Neural progenitor cell (in vitro differentiated cells): ENCODE measurements around the gene AP2M1. TPM values are rescaled to one million over a fixed set of nuclear protein-coding genes. Genes with fewer than 3 reads are reported as not detected.

Source experiments
- DNase-seq: peaks from one replicate; pipeline ENCODE4 v3.0.0-alpha.2; 2016; ENCODE audit warnings: low spot score
- H2AFZ ChIP-seq: fragments of 200-600 bp; sonication (generic); replicated peaks from 2 replicates; pipeline ENCODE4 v1.6.1; 2016; ENCODE audit warnings: antibody characterized with exemption
- H3F3A ChIP-seq: fragments of 200-600 bp; sonication (generic); 2 replicates; pipeline ENCODE4 v1.6.1; 2016; ENCODE audit warnings: antibody characterized with exemption, low read depth
- H3K27ac ChIP-seq: fragments of 200-600 bp; sonication (generic); 2 replicates; pipeline ENCODE4 v1.5.1; 2016; ENCODE audit warnings: mild to moderate bottlenecking
- H3K27me3 ChIP-seq: fragments of 200-600 bp; sonication (generic); 2 replicates; pipeline ENCODE4 v1.6.1; 2016; ENCODE audit warnings: mild to moderate bottlenecking, moderate library complexity
- H3K36me3 ChIP-seq: fragments of 200-600 bp; sonication (generic); 2 replicates; pipeline ENCODE4 v1.5.1; 2016
- H3K4me1 ChIP-seq: fragments of 200-600 bp; sonication (generic); 2 replicates; pipeline ENCODE4 v1.6.1; 2016; ENCODE audit warnings: mixed run types
- H3K4me2 ChIP-seq: fragments of 200-600 bp; sonication (generic); 2 replicates; pipeline ENCODE4 v1.6.1; 2016
- H3K4me3 ChIP-seq: fragments of 200-600 bp; sonication (generic); 2 replicates; pipeline ENCODE4 v1.5.1; 2016
- H3K79me2 ChIP-seq: fragments of 200-600 bp; sonication (generic); 2 replicates; pipeline ENCODE4 v1.6.1; 2016; ENCODE audit warnings: low read depth
- H3K9ac ChIP-seq: fragments of 200-600 bp; sonication (generic); 2 replicates; pipeline ENCODE4 v1.6.1; 2016
- H3K9me3 ChIP-seq: fragments of 200-600 bp; sonication (generic); 2 replicates; pipeline ENCODE4 v1.5.1; 2016; ENCODE audit warnings: low read depth
- H4K20me1 ChIP-seq: fragments of 200-600 bp; sonication (generic); 2 replicates; pipeline ENCODE4 v1.6.1; 2016; ENCODE audit warnings: low read depth
- H3K27ac Mint-ChIP-seq: 3 replicates; pipeline ENCODE4 v1.8.0; 2021; ENCODE audit warnings: mixed read lengths
- H3K27me3 Mint-ChIP-seq: 2 replicates; pipeline ENCODE4 v1.8.0; 2022; ENCODE audit warnings: low read depth, mild to moderate bottlenecking, inconsistent platforms, moderate library complexity, mixed read lengths; ENCODE audit not compliant: insufficient read depth
- H3K36me3 Mint-ChIP-seq: 3 replicates; pipeline ENCODE4 v1.8.0; 2021; ENCODE audit warnings: mixed read lengths
- H3K4me1 Mint-ChIP-seq: 3 replicates; pipeline ENCODE4 v1.8.0; 2021; ENCODE audit warnings: mixed read lengths
- H3K4me3 Mint-ChIP-seq: 3 replicates; pipeline ENCODE4 v1.8.0; 2021; ENCODE audit warnings: mild to moderate bottlenecking, moderate library complexity, mixed read lengths
- H3K9me3 Mint-ChIP-seq: 3 replicates; pipeline ENCODE4 v1.8.0; 2020; ENCODE audit warnings: mixed read lengths
- EZH2 ChIP-seq: fragments of 200-600 bp; sonication (generic); IDR thresholded peaks from 2 replicates; pipeline ENCODE4 v1.6.1; 2017; ENCODE audit warnings: antibody characterized with exemption, mild to moderate bottlenecking, moderate library complexity
- EZH2phosphoT487 ChIP-seq: fragments of 200-600 bp; sonication (generic); IDR thresholded peaks from 2 replicates; pipeline ENCODE4 v1.6.1; 2017; ENCODE audit warnings: antibody characterized with exemption
- total RNA-seq: library from RNA; depleted of rRNA; stranded (reverse); fragments of >200 nt; gene quantifications from 2 replicates; pipeline ENCODE4 v1.2.3, GENCODE V29; 2015; ENCODE audit warnings: low replicate concordance
- TF ChIP-seq, protein P1 (sequence below): fragments of 200-600 bp; sonication (generic); IDR thresholded peaks from 2 replicates; pipeline ENCODE4 v1.5.1; 2017; ENCODE audit warnings: antibody characterized with exemption, mild to moderate bottlenecking

The AP2M1 gene
- total RNA-seq, 1 donor from 2014 or later = 309 TPM

DNA sequence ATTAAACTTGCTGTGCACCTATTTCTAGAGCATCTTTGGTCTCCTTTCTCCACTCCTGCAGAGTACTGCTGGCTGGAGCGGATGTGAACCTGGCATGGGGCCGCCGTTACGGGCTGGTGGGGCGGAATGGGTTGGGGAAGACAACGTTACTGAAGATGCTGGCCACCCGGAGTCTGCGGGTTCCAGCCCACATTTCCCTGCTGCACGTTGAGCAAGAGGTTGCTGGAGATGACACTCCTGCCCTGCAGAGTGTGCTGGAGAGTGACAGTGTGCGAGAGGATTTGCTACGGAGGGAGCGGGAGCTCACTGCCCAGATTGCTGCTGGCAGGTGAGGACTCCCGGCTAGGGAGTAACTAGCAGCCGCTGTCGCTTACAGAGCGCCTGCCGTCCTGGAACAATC is 13.4 kb downstream of the AP2M1 start:
- Mint-ChIP-seq H3K4me3 (peak overlapping the region; percentile 98), H3K27me3 (peaks cover 5% of the 10 kb centered on the region), H3K4me1 (peaks cover 27% of the 10 kb centered on the region), H3K27ac (no peak overlapping the region), H3K36me3 (peaks cover 26% of the 10 kb centered on the region), H3K9me3 (no peaks in the 10 kb centered on the region)
- Histone ChIP-seq H3K27ac (no peak overlapping the region), H3K9ac (no peak overlapping the region), H3K4me1 (peaks cover 14% of the 10 kb centered on the region), H2AFZ (no peak overlapping the region), H3F3A (peaks cover 20% of the 10 kb centered on the region), H4K20me1 (peaks cover 10% of the 10 kb centered on the region), H3K79me2 (peaks cover 26% of the 10 kb centered on the region), H3K9me3 (no peaks in the 10 kb centered on the region), H3K4me3 (no peak overlapping the region), H3K4me2 (no peak overlapping the region), H3K36me3 (no peaks in the 10 kb centered on the region), H3K27me3 (no peaks in the 10 kb centered on the region)
- TF ChIP-seq EZH2 = no peak
- TF ChIP-seq EZH2phosphoT487 = no peak
- TF ChIP-seq, protein P1, sequence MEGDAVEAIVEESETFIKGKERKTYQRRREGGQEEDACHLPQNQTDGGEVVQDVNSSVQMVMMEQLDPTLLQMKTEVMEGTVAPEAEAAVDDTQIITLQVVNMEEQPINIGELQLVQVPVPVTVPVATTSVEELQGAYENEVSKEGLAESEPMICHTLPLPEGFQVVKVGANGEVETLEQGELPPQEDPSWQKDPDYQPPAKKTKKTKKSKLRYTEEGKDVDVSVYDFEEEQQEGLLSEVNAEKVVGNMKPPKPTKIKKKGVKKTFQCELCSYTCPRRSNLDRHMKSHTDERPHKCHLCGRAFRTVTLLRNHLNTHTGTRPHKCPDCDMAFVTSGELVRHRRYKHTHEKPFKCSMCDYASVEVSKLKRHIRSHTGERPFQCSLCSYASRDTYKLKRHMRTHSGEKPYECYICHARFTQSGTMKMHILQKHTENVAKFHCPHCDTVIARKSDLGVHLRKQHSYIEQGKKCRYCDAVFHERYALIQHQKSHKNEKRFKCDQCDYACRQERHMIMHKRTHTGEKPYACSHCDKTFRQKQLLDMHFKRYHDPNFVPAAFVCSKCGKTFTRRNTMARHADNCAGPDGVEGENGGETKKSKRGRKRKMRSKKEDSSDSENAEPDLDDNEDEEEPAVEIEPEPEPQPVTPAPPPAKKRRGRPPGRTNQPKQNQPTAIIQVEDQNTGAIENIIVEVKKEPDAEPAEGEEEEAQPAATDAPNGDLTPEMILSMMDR = no peak
- DNase-seq = no peak

GRCh38 chr3:184189421-184189820 is 14.8 kb downstream of the AP2M1 start:
- Histone ChIP-seq H3K4me1 (peaks cover 14% of the 10 kb centered on the region), H3K4me3 (no peak overlapping the region), H3K79me2 (peaks cover 26% of the 10 kb centered on the region), H4K20me1 (peaks cover 10% of the 10 kb centered on the region), H3K36me3 (no peaks in the 10 kb centered on the region), H3K4me2 (no peak overlapping the region), H3K27ac (no peak overlapping the region), H2AFZ (no peak overlapping the region), H3K27me3 (no peaks in the 10 kb centered on the region), H3K9me3 (no peaks in the 10 kb centered on the region), H3F3A (peaks cover 12% of the 10 kb centered on the region), H3K9ac (no peak overlapping the region)
- no peaks in the 10 kb centered on the region for H3K9me3 Mint-ChIP-seq
- H3K27me3 Mint-ChIP-seq = peaks cover 8% of the 10 kb centered on the region
- H3K36me3 Mint-ChIP-seq = peaks cover 25% of the 10 kb centered on the region
- H3K4me3 Mint-ChIP-seq = no peak overlapping the region
- no peak for DNase-seq
- TF ChIP-seq, protein P1 = no peak
- TF ChIP-seq EZH2 (no peak), EZH2phosphoT487 (no peak)
- H3K4me1 Mint-ChIP-seq = peaks cover 22% of the 10 kb centered on the region
- H3K27ac Mint-ChIP-seq = no peak overlapping the region

GRCh38 chr3:184192889-184193288 is 18.2 kb downstream of the AP2M1 start:
- Histone ChIP-seq H3K27me3 (no peaks in the 10 kb centered on the region), H3K9me3 (no peaks in the 10 kb centered on the region), H3K4me1 (no peaks in the 10 kb centered on the region), H3K79me2 (peaks cover 8% of the 10 kb centered on the region), H2AFZ (no peak overlapping the region), H3K4me3 (no peak overlapping the region), H4K20me1 (no peaks in the 10 kb centered on the region), H3K4me2 (no peak overlapping the region), H3K36me3 (no peaks in the 10 kb centered on the region), H3K9ac (no peak overlapping the region), H3F3A (no peaks in the 10 kb centered on the region), H3K27ac (no peak overlapping the region)
- Mint-ChIP-seq H3K9me3 (no peaks in the 10 kb centered on the region), H3K27ac (no peak overlapping the region), H3K4me3 (no peak overlapping the region), H3K27me3 (peaks cover 9% of the 10 kb centered on the region), H3K36me3 (peaks cover 23% of the 10 kb centered on the region), H3K4me1 (peaks cover under 1% of the 10 kb centered on the region)
- TF ChIP-seq, protein P1 = no peak
- no peak for TF ChIP-seq EZH2phosphoT487
- no peak for TF ChIP-seq EZH2
- DNase-seq = no peak
